ENCODE results near the gene PAN3.

GRCh38 chr13:28301839-28302238 is 163.5 kb downstream of the PAN3 start:
- TF ChIP-seq EZH2 (IDR thresholded peaks at IDR 0.05; ENCODE audit: insufficient read depth, poor library complexity, severe bottlenecking) (no peak), EZH2phosphoT487 (IDR thresholded peaks at IDR 0.05; ENCODE audit: insufficient read depth, low read depth) (no peak)
